ENCODE data around the gene AVPR2.

AVPR2 gene

DNA sequence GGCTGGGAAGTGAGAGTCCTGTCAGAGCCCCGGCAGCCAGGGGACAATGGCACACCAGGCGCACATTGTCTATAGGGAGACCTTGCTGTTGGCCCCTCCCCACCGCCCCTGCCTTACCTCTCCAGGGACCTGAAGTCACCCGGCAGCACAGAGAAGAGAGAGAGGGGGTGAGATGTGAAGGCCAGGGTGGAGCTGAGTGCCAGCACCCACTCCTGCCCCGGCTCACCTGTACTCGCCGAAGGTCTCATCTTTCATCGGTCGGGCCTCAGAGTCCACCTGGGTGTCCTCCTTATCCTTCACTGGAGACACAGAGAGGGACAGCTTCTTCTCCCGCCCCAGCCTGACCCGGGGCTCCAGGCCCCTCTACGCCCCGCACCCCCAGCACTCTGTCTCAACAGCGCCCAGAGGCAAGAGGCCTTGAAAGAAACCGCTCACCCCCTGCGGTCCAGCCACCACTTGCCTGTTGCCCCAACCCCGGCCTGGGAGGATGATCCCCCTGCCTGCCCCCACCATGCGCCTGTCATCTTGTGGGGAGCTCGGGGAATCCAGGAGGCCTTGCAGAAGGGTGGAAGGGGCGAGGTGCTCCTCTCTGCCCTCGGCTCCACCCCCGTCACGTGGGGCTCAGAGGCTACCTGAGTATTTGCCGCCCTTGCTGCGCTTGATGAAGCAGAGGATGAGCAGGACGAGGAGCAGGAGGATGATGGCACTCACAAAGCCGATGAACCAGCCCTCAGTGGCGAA is 41.1 kb upstream of the AVPR2 start:
- DNase-seq (ENCODE audit: low read depth): no peak
- TF ChIP-seq, protein P1, sequence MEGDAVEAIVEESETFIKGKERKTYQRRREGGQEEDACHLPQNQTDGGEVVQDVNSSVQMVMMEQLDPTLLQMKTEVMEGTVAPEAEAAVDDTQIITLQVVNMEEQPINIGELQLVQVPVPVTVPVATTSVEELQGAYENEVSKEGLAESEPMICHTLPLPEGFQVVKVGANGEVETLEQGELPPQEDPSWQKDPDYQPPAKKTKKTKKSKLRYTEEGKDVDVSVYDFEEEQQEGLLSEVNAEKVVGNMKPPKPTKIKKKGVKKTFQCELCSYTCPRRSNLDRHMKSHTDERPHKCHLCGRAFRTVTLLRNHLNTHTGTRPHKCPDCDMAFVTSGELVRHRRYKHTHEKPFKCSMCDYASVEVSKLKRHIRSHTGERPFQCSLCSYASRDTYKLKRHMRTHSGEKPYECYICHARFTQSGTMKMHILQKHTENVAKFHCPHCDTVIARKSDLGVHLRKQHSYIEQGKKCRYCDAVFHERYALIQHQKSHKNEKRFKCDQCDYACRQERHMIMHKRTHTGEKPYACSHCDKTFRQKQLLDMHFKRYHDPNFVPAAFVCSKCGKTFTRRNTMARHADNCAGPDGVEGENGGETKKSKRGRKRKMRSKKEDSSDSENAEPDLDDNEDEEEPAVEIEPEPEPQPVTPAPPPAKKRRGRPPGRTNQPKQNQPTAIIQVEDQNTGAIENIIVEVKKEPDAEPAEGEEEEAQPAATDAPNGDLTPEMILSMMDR (IDR thresholded peaks at IDR 0.05; ENCODE audit: insufficient read depth, low read depth, low read length, missing control alignments): no peak
- H3K4me3 ChIP-seq (ENCODE audit: low read depth, low read length): no peak overlapping the region

DNA sequence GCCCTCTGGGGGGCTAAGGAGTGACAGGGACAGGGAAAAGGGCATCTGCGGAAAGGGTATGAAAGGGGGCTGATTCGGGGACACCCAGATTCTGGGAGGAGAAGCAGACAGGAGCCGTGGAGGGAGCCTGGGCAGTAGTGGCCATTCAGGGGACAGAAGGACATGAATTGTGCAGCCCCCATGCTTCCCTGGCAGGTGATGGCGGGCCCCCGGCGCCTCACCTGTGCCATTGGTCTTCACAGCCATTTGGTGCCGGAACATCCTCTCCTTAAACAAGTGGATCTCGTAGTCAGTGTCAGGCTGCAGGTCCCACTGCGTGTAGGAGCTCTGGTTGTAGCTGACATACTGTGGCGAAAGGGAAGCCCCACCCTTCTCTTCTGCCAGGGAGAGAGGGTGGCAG is 40.4 kb upstream of the AVPR2 start:
- DNase-seq (ENCODE audit: low read depth): no peak
- no peak overlapping the region for H3K4me3 ChIP-seq (ENCODE audit: low read depth, low read length)
- TF ChIP-seq, protein P1 (IDR thresholded peaks at IDR 0.05; ENCODE audit: insufficient read depth, low read depth, low read length, missing control alignments): no peak

DNA sequence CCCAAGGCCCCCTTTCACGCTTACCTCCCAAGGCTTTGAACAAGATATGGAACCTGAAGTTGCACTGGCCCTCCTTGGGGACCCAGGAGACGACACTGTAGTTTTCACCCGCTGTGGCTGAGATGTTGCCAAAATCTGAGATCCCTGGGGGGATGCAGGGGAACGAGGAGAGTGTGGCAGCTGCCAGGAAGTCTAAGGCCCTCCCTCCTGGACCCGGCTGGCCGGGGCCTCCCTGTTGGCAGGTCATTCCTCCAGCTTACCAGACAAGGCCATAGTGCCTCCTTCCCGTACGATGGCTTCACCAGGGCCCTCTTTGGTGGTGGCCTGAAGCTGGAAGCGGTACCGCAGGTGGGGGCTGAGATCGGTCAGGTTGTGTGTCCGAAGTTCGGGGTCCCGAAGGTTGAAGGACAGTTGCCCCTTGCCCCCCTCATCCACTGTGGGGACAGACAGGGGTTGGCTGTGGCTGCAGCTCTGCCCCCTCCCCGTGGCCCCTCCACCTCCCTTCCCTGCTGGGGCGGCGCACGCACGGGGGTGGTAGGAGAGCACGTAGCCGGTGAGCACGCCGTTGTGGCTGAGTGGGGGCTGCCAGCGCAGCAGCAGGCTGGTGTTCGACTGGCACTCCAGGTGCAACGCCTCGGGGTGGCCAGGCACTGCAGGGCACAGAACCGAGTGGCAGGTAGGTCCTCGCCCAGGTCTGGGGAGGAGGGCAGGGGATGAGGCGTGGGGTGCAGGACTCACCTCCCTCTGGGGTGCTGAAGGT is 39.7 kb upstream of the AVPR2 start:
- DNase-seq (ENCODE audit: low read depth): no peak
- TF ChIP-seq, protein P1 (IDR thresholded peaks at IDR 0.05; ENCODE audit: insufficient read depth, low read depth, low read length, missing control alignments): no peak
- H3K4me3 ChIP-seq (ENCODE audit: low read depth, low read length): no peak overlapping the region

DNA sequence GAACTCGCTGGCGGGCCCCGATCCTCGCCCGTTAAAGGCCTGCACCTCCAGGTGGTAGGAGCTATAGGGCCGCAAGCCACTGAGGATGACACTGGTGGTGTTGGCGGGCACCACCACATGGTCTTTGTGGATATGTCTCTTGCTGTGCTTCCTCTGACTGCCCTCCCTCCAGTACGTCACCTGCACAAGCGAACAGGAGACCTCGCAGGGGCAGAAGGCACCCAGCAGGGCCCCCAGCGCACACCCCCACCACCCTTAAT is 39.2 kb upstream of the AVPR2 start:
- no peak overlapping the region for H3K4me3 ChIP-seq (ENCODE audit: low read depth, low read length)
- DNase-seq (ENCODE audit: low read depth): no peak
- TF ChIP-seq, protein P1 (IDR thresholded peaks at IDR 0.05; ENCODE audit: insufficient read depth, low read depth, low read length, missing control alignments): no peak

DNA sequence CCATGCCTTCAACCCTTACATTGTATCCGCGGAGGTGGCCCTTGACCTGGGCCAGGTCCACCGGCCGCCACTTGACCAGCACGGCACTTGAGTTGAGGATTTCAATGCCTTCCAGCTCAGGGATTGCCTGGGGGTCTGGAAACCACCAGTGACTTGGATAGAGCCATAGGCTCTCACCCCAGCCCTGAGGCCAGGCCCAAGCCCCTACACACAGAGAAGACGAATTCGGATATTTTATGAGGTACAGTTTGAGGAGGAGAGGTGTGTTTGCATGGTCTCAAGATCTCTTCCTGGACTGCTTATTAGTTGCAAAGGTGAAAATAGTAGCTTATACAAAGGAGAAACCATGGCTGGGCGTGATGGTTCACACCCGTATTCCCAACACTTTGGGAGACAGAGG is 38.8 kb upstream of the AVPR2 start:
- TF ChIP-seq, protein P1 (IDR thresholded peaks at IDR 0.05; ENCODE audit: insufficient read depth, low read depth, low read length, missing control alignments): no peak
- H3K4me3 ChIP-seq (ENCODE audit: low read depth, low read length): no peak overlapping the region
- DNase-seq (ENCODE audit: low read depth): no peak

DNA sequence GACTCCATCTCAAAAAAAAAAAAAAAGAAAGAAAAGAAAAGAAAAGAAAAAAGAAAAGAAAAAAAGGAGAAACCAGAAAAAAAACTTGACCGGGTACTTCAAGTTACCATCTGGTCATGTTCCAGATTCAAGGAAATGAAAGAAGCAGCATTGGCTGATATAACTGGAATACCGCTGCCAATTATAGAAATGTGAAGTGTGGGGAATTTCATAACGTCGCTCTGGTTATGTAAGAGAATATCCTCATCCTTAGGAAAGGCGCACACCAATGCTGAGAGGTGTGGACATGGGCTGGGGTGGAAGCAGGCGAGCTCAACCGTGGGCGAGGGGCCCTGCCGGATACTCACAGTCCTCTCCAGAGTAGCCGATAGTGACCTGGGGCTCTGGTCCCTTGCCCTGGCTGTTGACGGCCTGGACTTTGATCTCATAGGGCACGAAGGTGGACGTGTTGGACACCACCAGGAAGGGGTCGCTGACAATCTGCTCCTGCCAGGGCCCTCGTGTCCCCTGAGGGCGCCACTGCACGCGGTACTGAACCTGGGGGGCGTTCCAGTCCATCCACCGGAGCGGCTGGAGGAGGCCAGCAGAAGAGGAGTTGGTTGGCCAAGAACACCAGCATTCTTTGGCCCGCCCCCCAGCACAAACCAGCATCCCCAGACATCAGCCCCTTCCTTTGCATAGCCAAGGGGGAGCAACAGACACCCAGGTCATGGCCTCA is 38.0 kb upstream of the AVPR2 start:
- TF ChIP-seq, protein P1 (IDR thresholded peaks at IDR 0.05; ENCODE audit: insufficient read depth, low read depth, low read length, missing control alignments): no peak
- DNase-seq (ENCODE audit: low read depth): no peak

More for the DNA sequence above, 38.0 kb upstream of the AVPR2 start:
- no peak overlapping the region for H3K4me3 ChIP-seq (ENCODE audit: low read depth, low read length)
